ENCODE measurements around the gene BCL11B.

BCL11B gene

DNA sequence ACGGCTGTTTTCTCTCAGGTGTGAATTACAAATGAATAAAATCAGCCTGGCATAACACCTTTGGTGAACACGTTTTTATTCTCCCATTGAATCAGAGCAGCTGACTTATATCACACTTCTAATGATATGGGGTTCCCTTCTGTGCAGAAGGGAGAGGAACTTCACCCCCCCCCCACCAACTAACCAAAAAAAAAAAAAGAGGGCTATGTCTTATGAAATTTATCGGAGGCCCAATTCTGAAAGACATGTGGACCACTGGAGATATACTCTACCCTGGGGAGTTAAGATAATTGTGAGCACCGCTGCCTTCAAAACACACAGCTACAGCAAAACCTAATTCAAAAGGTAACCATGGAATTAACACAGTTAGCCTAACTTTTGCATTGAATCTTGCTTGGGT, 4.6 kb downstream of the BCL11B start:
- TF ChIP-seq TAF1 (IDR thresholded peaks at IDR 0.05; ENCODE audit: low read depth) (no peak), ZBTB7A (IDR thresholded peaks at IDR 0.05; ENCODE audit: low read depth) (no peak), TCF12 (IDR thresholded peaks at IDR 0.05; ENCODE audit: low read depth) (no peak), RAD21 (IDR thresholded peaks at IDR 0.05; ENCODE audit: low read depth) (no peak), NFIC (IDR thresholded peaks at IDR 0.05) (no peak), CEBPB (IDR thresholded peaks at IDR 0.05) (no peak), EGR1 (IDR thresholded peaks at IDR 0.05) (no peak), EP300 (IDR thresholded peaks at IDR 0.05; ENCODE audit: borderline replicate concordance) (no peak), FOXM1 (IDR thresholded peaks at IDR 0.05; ENCODE audit: borderline replicate concordance, low read depth) (no peak), TEAD4 (IDR thresholded peaks at IDR 0.05) (no peak), YY1 (IDR thresholded peaks at IDR 0.05; ENCODE audit: low read depth) (no peak), CREB1 (IDR thresholded peaks at IDR 0.05; ENCODE audit: low read depth) (no peak)
- TF ChIP-seq, protein P1, sequence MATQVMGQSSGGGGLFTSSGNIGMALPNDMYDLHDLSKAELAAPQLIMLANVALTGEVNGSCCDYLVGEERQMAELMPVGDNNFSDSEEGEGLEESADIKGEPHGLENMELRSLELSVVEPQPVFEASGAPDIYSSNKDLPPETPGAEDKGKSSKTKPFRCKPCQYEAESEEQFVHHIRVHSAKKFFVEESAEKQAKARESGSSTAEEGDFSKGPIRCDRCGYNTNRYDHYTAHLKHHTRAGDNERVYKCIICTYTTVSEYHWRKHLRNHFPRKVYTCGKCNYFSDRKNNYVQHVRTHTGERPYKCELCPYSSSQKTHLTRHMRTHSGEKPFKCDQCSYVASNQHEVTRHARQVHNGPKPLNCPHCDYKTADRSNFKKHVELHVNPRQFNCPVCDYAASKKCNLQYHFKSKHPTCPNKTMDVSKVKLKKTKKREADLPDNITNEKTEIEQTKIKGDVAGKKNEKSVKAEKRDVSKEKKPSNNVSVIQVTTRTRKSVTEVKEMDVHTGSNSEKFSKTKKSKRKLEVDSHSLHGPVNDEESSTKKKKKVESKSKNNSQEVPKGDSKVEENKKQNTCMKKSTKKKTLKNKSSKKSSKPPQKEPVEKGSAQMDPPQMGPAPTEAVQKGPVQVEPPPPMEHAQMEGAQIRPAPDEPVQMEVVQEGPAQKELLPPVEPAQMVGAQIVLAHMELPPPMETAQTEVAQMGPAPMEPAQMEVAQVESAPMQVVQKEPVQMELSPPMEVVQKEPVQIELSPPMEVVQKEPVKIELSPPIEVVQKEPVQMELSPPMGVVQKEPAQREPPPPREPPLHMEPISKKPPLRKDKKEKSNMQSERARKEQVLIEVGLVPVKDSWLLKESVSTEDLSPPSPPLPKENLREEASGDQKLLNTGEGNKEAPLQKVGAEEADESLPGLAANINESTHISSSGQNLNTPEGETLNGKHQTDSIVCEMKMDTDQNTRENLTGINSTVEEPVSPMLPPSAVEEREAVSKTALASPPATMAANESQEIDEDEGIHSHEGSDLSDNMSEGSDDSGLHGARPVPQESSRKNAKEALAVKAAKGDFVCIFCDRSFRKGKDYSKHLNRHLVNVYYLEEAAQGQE (IDR thresholded peaks at IDR 0.05; ENCODE audit: low read depth): no peak
- TF ChIP-seq, protein P2, sequence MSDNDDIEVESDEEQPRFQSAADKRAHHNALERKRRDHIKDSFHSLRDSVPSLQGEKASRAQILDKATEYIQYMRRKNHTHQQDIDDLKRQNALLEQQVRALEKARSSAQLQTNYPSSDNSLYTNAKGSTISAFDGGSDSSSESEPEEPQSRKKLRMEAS (IDR thresholded peaks at IDR 0.05): no peak
- TF ChIP-seq, protein P3, sequence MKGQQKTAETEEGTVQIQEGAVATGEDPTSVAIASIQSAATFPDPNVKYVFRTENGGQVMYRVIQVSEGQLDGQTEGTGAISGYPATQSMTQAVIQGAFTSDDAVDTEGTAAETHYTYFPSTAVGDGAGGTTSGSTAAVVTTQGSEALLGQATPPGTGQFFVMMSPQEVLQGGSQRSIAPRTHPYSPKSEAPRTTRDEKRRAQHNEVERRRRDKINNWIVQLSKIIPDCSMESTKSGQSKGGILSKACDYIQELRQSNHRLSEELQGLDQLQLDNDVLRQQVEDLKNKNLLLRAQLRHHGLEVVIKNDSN (IDR thresholded peaks at IDR 0.05): no peak

DNA sequence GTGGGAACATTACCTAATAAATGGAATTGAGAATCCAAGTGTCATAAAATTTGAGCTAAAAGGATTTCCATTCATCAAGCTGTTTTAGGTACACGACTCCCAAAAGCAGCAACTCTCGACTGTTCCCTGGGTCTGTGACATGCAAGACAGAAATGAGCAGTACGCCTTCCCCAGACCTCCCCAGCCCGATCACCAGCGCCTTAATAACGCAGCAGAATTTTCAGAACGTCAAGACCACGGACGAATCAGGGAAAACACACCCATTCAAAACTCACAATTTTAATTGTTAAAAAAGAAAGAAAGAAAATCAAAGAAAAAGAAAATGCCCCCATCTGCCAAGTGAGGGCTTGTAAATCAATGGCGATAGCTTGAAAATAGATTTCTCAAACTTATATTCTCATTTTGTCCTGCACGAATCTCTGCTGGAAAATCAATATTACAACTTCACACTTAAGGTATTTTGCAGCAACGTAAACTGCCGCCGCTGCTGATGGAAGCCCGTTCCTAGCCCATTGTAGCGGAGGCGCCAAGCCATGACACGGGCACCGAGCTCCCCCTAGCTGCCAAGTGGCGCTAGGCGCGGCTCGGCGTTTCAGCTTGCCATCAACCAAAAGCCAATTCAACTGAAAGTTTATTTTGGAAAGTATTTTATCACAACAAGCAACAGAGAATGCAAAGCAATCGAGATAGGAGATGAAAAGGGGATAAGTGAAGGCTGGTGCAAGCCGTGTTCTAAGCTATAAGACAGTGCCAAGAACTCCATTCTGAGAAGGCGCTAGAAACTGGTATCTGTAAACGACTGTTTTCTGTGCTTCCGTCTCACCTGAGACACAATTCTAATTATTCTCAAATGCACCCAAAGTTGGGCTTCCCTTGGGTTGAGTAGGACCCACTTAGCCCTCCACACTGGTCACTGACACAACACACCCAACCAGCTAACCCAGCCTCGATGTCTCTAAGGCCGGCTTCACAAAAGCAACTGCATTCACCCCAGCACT, 5.5 kb downstream of the BCL11B start:
- TF ChIP-seq, protein P1 (IDR thresholded peaks at IDR 0.05; ENCODE audit: low read depth): no peak
- TF ChIP-seq RAD21 (IDR thresholded peaks at IDR 0.05; ENCODE audit: low read depth): peak; percentile 97

DNA sequence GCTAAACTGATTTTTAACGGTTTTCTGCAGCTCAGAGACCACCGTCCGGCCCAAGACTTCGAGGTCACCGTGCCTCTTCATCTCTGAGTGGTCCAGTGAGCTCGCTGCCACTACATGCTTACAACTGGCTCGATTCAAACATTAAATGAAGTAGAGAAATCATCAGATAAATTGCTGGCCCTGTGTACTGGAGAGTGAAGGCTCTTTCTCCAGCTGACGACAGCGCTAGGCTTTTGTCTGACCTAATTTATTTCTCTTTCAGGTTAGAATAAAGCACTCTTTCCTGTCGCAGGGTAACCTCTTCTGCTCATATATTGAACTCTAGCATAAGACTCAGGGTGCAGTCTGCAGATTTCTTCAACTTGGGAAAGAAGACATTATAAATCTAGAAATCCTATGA, 6.4 kb downstream of the BCL11B start:
- TF ChIP-seq TCF12 (IDR thresholded peaks at IDR 0.05; ENCODE audit: low read depth) (no peak), EGR1 (IDR thresholded peaks at IDR 0.05) (no peak), EP300 (IDR thresholded peaks at IDR 0.05; ENCODE audit: borderline replicate concordance) (no peak), TAF1 (IDR thresholded peaks at IDR 0.05; ENCODE audit: low read depth) (no peak), TEAD4 (IDR thresholded peaks at IDR 0.05) (no peak), FOXM1 (IDR thresholded peaks at IDR 0.05; ENCODE audit: borderline replicate concordance, low read depth) (no peak), YY1 (IDR thresholded peaks at IDR 0.05; ENCODE audit: low read depth) (no peak), NFIC (IDR thresholded peaks at IDR 0.05) (no peak), CEBPB (IDR thresholded peaks at IDR 0.05) (no peak), RAD21 (IDR thresholded peaks at IDR 0.05; ENCODE audit: low read depth) (no peak), ZBTB7A (IDR thresholded peaks at IDR 0.05; ENCODE audit: low read depth) (no peak), CREB1 (IDR thresholded peaks at IDR 0.05; ENCODE audit: low read depth) (no peak)
- TF ChIP-seq, protein P2 (IDR thresholded peaks at IDR 0.05): no peak
- TF ChIP-seq, protein P3 (IDR thresholded peaks at IDR 0.05): no peak
- TF ChIP-seq, protein P1 (IDR thresholded peaks at IDR 0.05; ENCODE audit: low read depth): no peak

All from Ishikawa (cell line).